Naive thymus-derived CD4-positive, alpha-beta T cell (primary cell): Measurements from ENCODE around the gene FALEC. TPM values are rescaled to one million over a fixed set of nuclear protein-coding genes. Genes with fewer than 3 reads are reported as not detected.

ENCODE experiments used
- ATAC-seq: fragments of 150-1000 bp; cut with Tn5 transposase; 2 replicates; pipeline ENCODE4 v1.10.0; 2021; ENCODE audit warnings: mild to moderate bottlenecking, moderate library complexity
- CTCF ChIA-PET: fragments of 350-600 bp; sonication (Branson Sonifier 250); formaldehyde crosslinking; loops from one replicate; lab custom pipeline; 2021; ENCODE audit warnings: antibody characterized with exemption; lab: Charles Lee
- POLR2A ChIA-PET: fragments of 350-600 bp; sonication (Branson Sonifier 250); formaldehyde crosslinking; loops from one replicate; lab custom pipeline; 2021; ENCODE audit warnings: antibody characterized with exemption, inconsistent platforms; lab: Charles Lee
- DNase-seq, 9 donors: peaks; one replicate each; pipeline versions ENCODE4 v3.0.0 to v3.0.0-alpha.2; 2020 to 2022; ENCODE audit warnings: mixed read lengths in 1 of 9
- H3K27ac ChIP-seq: one replicate; pipeline ENCODE4 v1.7.0; 2013; ENCODE audit warnings: mild to moderate bottlenecking, low read depth, low read length, moderate library complexity
- H3K27me3 ChIP-seq, 2 donors: one replicate each; pipeline ENCODE4 v1.7.0; 2013; ENCODE audit warnings: low read length in 2 of 2, mild to moderate bottlenecking in 2 of 2, moderate library complexity in 2 of 2; ENCODE audit not compliant: control insufficient read depth in 2 of 2, insufficient read depth in 2 of 2
- H3K36me3 ChIP-seq, 3 experiments: 1 replicate in 2 of 3; 2 replicates in 1 of 3; pipeline ENCODE4 v1.7.0; 2013; ENCODE audit warnings: low read length in 3 of 3, mild to moderate bottlenecking in 3 of 3, moderate library complexity in 1 of 3; ENCODE audit not compliant: insufficient read depth in 3 of 3, control insufficient read depth in 2 of 3
- H3K4me1 ChIP-seq, 2 donors: one replicate each; pipeline ENCODE4 v1.7.0; 2013; ENCODE audit warnings: low read length in 2 of 2, mild to moderate bottlenecking in 2 of 2, moderate library complexity in 1 of 2; ENCODE audit not compliant: control insufficient read depth in 2 of 2, insufficient read depth in 2 of 2
- H3K4me3 ChIP-seq: 2 replicates; pipeline ENCODE4 v1.7.0; 2013; ENCODE audit warnings: mild to moderate bottlenecking, low read length
- H3K9me3 ChIP-seq, 3 experiments: 1 replicate in 2 of 3; 2 replicates in 1 of 3; pipeline ENCODE4 v1.7.0; 2013; ENCODE audit warnings: low read length in 3 of 3; ENCODE audit not compliant: control insufficient read depth in 2 of 3
- H3K27ac Mint-ChIP-seq, 9 donors: one replicate each; pipeline ENCODE4 v1.8.0; 2020 to 2022; ENCODE audit warnings: mixed read lengths in 9 of 9, mild to moderate bottlenecking in 8 of 9, moderate library complexity in 5 of 9, inconsistent platforms in 2 of 9
- H3K27me3 Mint-ChIP-seq, 5 donors: one replicate each; pipeline ENCODE4 v1.8.0; 2021 to 2022; ENCODE audit warnings: mixed read lengths in 5 of 5, mild to moderate bottlenecking in 1 of 5
- H3K36me3 Mint-ChIP-seq, 5 donors: one replicate each; pipeline ENCODE4 v1.8.0; 2020 to 2022; ENCODE audit warnings: mixed read lengths in 5 of 5, mild to moderate bottlenecking in 3 of 5, inconsistent platforms in 1 of 5
- H3K4me1 Mint-ChIP-seq, 7 donors: one replicate each; pipeline ENCODE4 v1.8.0; 2020 to 2022; ENCODE audit warnings: mixed read lengths in 7 of 7, mild to moderate bottlenecking in 3 of 7, inconsistent platforms in 1 of 7
- H3K4me3 Mint-ChIP-seq, 10 donors: one replicate each; pipeline ENCODE4 v1.8.0; 2020 to 2022; ENCODE audit warnings: mild to moderate bottlenecking in 10 of 10, mixed read lengths in 10 of 10, moderate library complexity in 6 of 10, inconsistent platforms in 2 of 10
- H3K9me3 Mint-ChIP-seq, 11 donors: one replicate each; pipeline ENCODE4 v1.8.0; 2020 to 2022; ENCODE audit warnings: mixed read lengths in 11 of 11, mild to moderate bottlenecking in 4 of 11, inconsistent platforms in 1 of 11, moderate library complexity in 1 of 11
- intact Hi-C, 2 donors: fragments of 100-400 bp; cut with micrococcal nuclease; formaldehyde crosslinking; loops; one replicate each; pipeline ENCODE4 v1.15.1; 2023
- polyA plus RNA-seq, 2 donors: library from polyadenylated mRNA; unstranded; fragments of 300-500 nt; fragmentation: Illumina TruSeq; gene quantifications; one replicate each; pipeline ENCODE4 v1.2.3, GENCODE V29; 2021
- total RNA-seq, 6 experiments: library from RNA in 5 of 6; stranded (reverse) in 5 of 6; gene quantifications; 1 replicate in 5 of 6; 2 replicates in 1 of 6; pipeline ENCODE4 v1.2.3 and lab custom pipeline; 2021 to 2026

FALEC gene
- total and polyA plus RNA-seq, 7 experiments from 2014 or later = 0.44 to 2.5 (median 0.76) TPM; not detected in 4

- intact Hi-C loops = no loop called here
- Histone ChIP-seq H3K9me3 (no peaks in the 10 kb centered on the region), H3K4me1 (peaks cover 0 to 6% of the 10 kb centered on the region in 2 donors), H3K4me3 (no peak overlapping the region), H3K27me3 (no peaks in the 10 kb centered on the region), H3K27ac (no peak overlapping the region), H3K36me3 (no peaks in the 10 kb centered on the region)
- no peak for ATAC-seq
- ChIA-PET CTCF (interaction anchor here (0.9 kb wide), 1 partner anchor 28 kb away, joined by 3 read pairs; no protein-coding TSS in a partner anchor), POLR2A (interaction anchor here (1.0 kb wide), 1 partner anchor 150 kb away, joined by 3 read pairs; no protein-coding TSS in a partner anchor)
- H3K36me3 Mint-ChIP-seq = peaks cover 0 to 5% (median 0%) of the 10 kb centered on the region in 5 donors
- peak overlapping the region; percentile 15 to 94 (median 88) for H3K4me3 Mint-ChIP-seq
- no peak for DNase-seq
- H3K27ac Mint-ChIP-seq = peak overlapping the region in 1 of 9 donors; percentile 48
- no peaks in the 10 kb centered on the region for H3K9me3 Mint-ChIP-seq
- H3K4me1 Mint-ChIP-seq = peaks cover 9 to 17% (median 10%) of the 10 kb centered on the region in 7 donors
- H3K27me3 Mint-ChIP-seq = no peaks in the 10 kb centered on the region
Measured at GRCh38 chr1:150514260-150514659, 1.3 kb upstream of the FALEC start.

- ChIA-PET POLR2A (interaction anchor here (0.6 to 2.7 kb wide), 11 partner anchors 28 to 302 kb away, joined by 3 to 16 read pairs (median 3); partner anchors contain the start of genes ENSA and TARS2), CTCF (interaction anchor here (0.9 to 1.4 kb wide), 5 partner anchors 10 to 259 kb away, joined by 3 to 4 read pairs (median 3); no protein-coding TSS in a partner anchor)
- H3K36me3 ChIP-seq = no peaks in the 10 kb centered on the region
- Mint-ChIP-seq H3K9me3 (no peaks in the 10 kb centered on the region), H3K4me1 (peaks cover 9 to 17% (median 10%) of the 10 kb centered on the region in 7 donors), H3K27me3 (no peaks in the 10 kb centered on the region), H3K27ac (peak overlapping the region; percentile 40 to 86 (median 65)), H3K4me3 (peak overlapping the region; percentile 83 to 94 (median 90)), H3K36me3 (peaks cover 0 to 5% (median 0%) of the 10 kb centered on the region in 5 donors)
- no peaks in the 10 kb centered on the region for H3K9me3 ChIP-seq
- peaks cover 0 to 6% of the 10 kb centered on the region in 2 donors for H3K4me1 ChIP-seq
- H3K27ac ChIP-seq = peak overlapping the region; percentile 64
- H3K4me3 ChIP-seq = peak overlapping the region; percentile 58
- intact Hi-C loops = loop anchor here (1.0 to 5.0 kb wide), 4 partner anchors 28 to 258 kb away; partner anchors contain the start of genes TARS2 (in 2 of the 2) and CA14 (in 1 of the 2)
- H3K27me3 ChIP-seq = no peaks in the 10 kb centered on the region
- no peak for ATAC-seq
- peak in 1 of 9 donors; percentile 30 for DNase-seq
Measured at GRCh38 chr1:150514913-150515327, 632 bp upstream of the FALEC start.

- H3K4me1 Mint-ChIP-seq = peaks cover 9 to 16% (median 10%) of the 10 kb centered on the region in 7 donors
- Histone ChIP-seq H3K9me3 (no peaks in the 10 kb centered on the region), H3K27me3 (no peaks in the 10 kb centered on the region), H3K27ac (peak overlapping the region; percentile 64), H3K4me1 (peaks cover 0 to 6% of the 10 kb centered on the region in 2 donors), H3K4me3 (peak overlapping the region; percentile 58), H3K36me3 (no peaks in the 10 kb centered on the region)
- intact Hi-C loops = loop anchor here in 1 of 2 donors (5.0 kb wide), 1 partner anchor 259 kb away; the partner anchor contains the start of gene CA14
- H3K4me3 Mint-ChIP-seq = peak overlapping the region; percentile 83 to 94 (median 90)
- H3K36me3 Mint-ChIP-seq = peaks cover 0 to 5% (median 0%) of the 10 kb centered on the region in 5 donors
- ChIA-PET POLR2A (interaction anchor here (0.6 to 2.7 kb wide), 13 partner anchors 27 to 309 kb away, joined by 3 to 16 read pairs (median 3); partner anchors contain the start of genes ENSA, PRPF3, RPRD2 and TARS2), CTCF (interaction anchor here (0.6 to 1.4 kb wide), 6 partner anchors 9 to 405 kb away, joined by 3 to 8 read pairs (median 4); no protein-coding TSS in a partner anchor)
- peak overlapping the region; percentile 40 to 87 (median 67) for H3K27ac Mint-ChIP-seq
- ATAC-seq = no peak
- no peak for DNase-seq
- H3K9me3 Mint-ChIP-seq = no peaks in the 10 kb centered on the region
- peaks cover 0 to 1% (median 0%) of the 10 kb centered on the region in 5 donors for H3K27me3 Mint-ChIP-seq
Measured at GRCh38 chr1:150516050-150516591, 569 bp downstream of the FALEC start.

- intact Hi-C loops = loop anchor here in 1 of 2 donors (5.0 kb wide), 1 partner anchor 259 kb away; the partner anchor contains the start of gene CA14
- peaks cover 9 to 21% (median 10%) of the 10 kb centered on the region in 7 donors for H3K4me1 Mint-ChIP-seq
- peaks cover 0 to 6% of the 10 kb centered on the region in 2 donors for H3K4me1 ChIP-seq
- no peak overlapping the region for H3K4me3 ChIP-seq
- no peak for ATAC-seq
- H3K27ac ChIP-seq = no peak overlapping the region
- peak in 1 of 9 donors; percentile 15 for DNase-seq
- peaks cover 0 to 4% (median 0%) of the 10 kb centered on the region in 5 donors for H3K36me3 Mint-ChIP-seq
- no peaks in the 10 kb centered on the region for H3K36me3 ChIP-seq
- POLR2A ChIA-PET = interaction anchor here (0.6 to 2.7 kb wide), 5 partner anchors 30 to 310 kb away, joined by 3 to 16 read pairs (median 3); partner anchors contain the start of gene TARS2
- peak overlapping the region; percentile 25 to 87 (median 69) for H3K27ac Mint-ChIP-seq
- no peaks in the 10 kb centered on the region for H3K9me3 ChIP-seq
- no peaks in the 10 kb centered on the region for H3K9me3 Mint-ChIP-seq
- H3K4me3 Mint-ChIP-seq = peak overlapping the region; percentile 83 to 94 (median 90)
- CTCF ChIA-PET = interaction anchor here (1.4 kb wide), 3 partner anchors 9 to 261 kb away, joined by 4 to 8 read pairs (median 5); no protein-coding TSS in a partner anchor
- no peaks in the 10 kb centered on the region for H3K27me3 ChIP-seq
- H3K27me3 Mint-ChIP-seq = peaks cover 0 to 5% (median 0%) of the 10 kb centered on the region in 5 donors
Measured at GRCh38 chr1:150516616-150517015, 1.1 kb downstream of the FALEC start.

GRCh38 chr1:150521196-150521968 is 5.8 kb downstream of the FALEC start:
- peaks cover 0 to 5% (median 0%) of the 10 kb centered on the region in 5 donors for H3K27me3 Mint-ChIP-seq
- H3K4me1 Mint-ChIP-seq = peaks cover 4 to 13% (median 4%) of the 10 kb centered on the region in 7 donors
- Histone ChIP-seq H3K4me3 (no peak overlapping the region), H3K27me3 (no peaks in the 10 kb centered on the region), H3K4me1 (peaks cover 0 to 3% of the 10 kb centered on the region in 2 donors), H3K36me3 (no peaks in the 10 kb centered on the region), H3K9me3 (no peaks in the 10 kb centered on the region), H3K27ac (no peak overlapping the region)
- intact Hi-C loops = no loop called here
- no peaks in the 10 kb centered on the region for H3K9me3 Mint-ChIP-seq
- DNase-seq (no peak), ATAC-seq (no peak)
- POLR2A ChIA-PET = no interaction called here
- no peaks in the 10 kb centered on the region for H3K36me3 Mint-ChIP-seq
- CTCF ChIA-PET = no interaction called here
- H3K4me3 Mint-ChIP-seq = no peak overlapping the region
- no peak overlapping the region for H3K27ac Mint-ChIP-seq

GRCh38 chr1:150525348-150525747 is 9.8 kb downstream of the FALEC start:
- no peak overlapping the region for H3K4me3 Mint-ChIP-seq

More at GRCh38 chr1:150525348-150525747, 9.8 kb downstream of the FALEC start:
- Histone ChIP-seq H3K9me3 (no peaks in the 10 kb centered on the region), H3K27ac (no peak overlapping the region), H3K27me3 (no peaks in the 10 kb centered on the region), H3K4me3 (no peak overlapping the region), H3K4me1 (no peaks in the 10 kb centered on the region), H3K36me3 (no peaks in the 10 kb centered on the region)
- no peak for DNase-seq
- Mint-ChIP-seq H3K27ac (no peak overlapping the region), H3K9me3 (no peaks in the 10 kb centered on the region), H3K4me1 (peaks cover 0 to 6% (median 0%) of the 10 kb centered on the region in 7 donors), H3K27me3 (peaks cover 0 to 5% (median 0%) of the 10 kb centered on the region in 5 donors), H3K36me3 (no peaks in the 10 kb centered on the region)
- no peak for ATAC-seq
- ChIA-PET POLR2A (no interaction called here), CTCF (interaction anchor here (0.6 to 1.4 kb wide), 2 partner anchors 10 to 104 kb away, joined by 3 to 4 read pairs; partner anchors contain the start of gene FALEC)
- intact Hi-C loops = no loop called here
